Activated naive CD8-positive, alpha-beta T cell (primary cell): Measurements from ENCODE around the gene FOXF2.
"Not testable (repeated sequence)": the region's sequence is repeated elsewhere in the genome, so short reads cannot be mapped to it uniquely, and the experiment has no call there.

Experiments
- H3K27ac Mint-ChIP-seq: one replicate; pipeline ENCODE4 v1.8.0; 2021; ENCODE audit warnings: mixed read lengths
- H3K27me3 Mint-ChIP-seq: one replicate; pipeline ENCODE4 v1.8.0; 2021; ENCODE audit warnings: mixed read lengths
- H3K36me3 Mint-ChIP-seq: one replicate; pipeline ENCODE4 v1.8.0; 2021; ENCODE audit warnings: mixed read lengths
- H3K4me1 Mint-ChIP-seq: one replicate; pipeline ENCODE4 v1.8.0; 2021; ENCODE audit warnings: low read depth, mixed read lengths
- H3K4me3 Mint-ChIP-seq: one replicate; pipeline ENCODE4 v1.8.0; 2021; ENCODE audit warnings: mild to moderate bottlenecking, mixed read lengths
- H3K9me3 Mint-ChIP-seq: one replicate; pipeline ENCODE4 v1.8.0; 2021; ENCODE audit warnings: low read depth, mixed read lengths

The FOXF2 gene

GRCh38 chr6:1389369-1390132 is at the start of gene FOXF2:
Gene FOXF2, plus strand, starts transcription at chr6:1389576. Its CDS starts 372 bp downstream, at chr6:1389948.
- Mint-ChIP-seq H3K36me3 (no peaks in the 10 kb centered on the region), H3K4me1 (peaks cover 29% of the 10 kb centered on the region), H3K9me3 (no peaks in the 10 kb centered on the region), H3K4me3 (peak within 1 kb of the TSS; percentile 85), H3K27ac (no peak within 1 kb of the TSS), H3K27me3 (peaks cover 44% of the 10 kb centered on the region)

GRCh38 chr6:1346101-1346500 is 43.3 kb upstream of the FOXF2 start:
- Mint-ChIP-seq H3K27me3 (peaks cover 41% of the 10 kb centered on the region), H3K27ac (no peak overlapping the region), H3K4me1 (no peaks in the 10 kb centered on the region), H3K4me3 (no peak overlapping the region), H3K9me3 (peaks cover 18% of the 10 kb centered on the region), H3K36me3 (peaks cover 4% of the 10 kb centered on the region)

GRCh38 chr6:1346558-1347091 is 42.8 kb upstream of the FOXF2 start:
- peaks cover 4% of the 10 kb centered on the region for H3K36me3 Mint-ChIP-seq
- peaks cover 41% of the 10 kb centered on the region for H3K27me3 Mint-ChIP-seq
- H3K4me1 Mint-ChIP-seq = no peaks in the 10 kb centered on the region
- no peak overlapping the region for H3K4me3 Mint-ChIP-seq
- H3K9me3 Mint-ChIP-seq = peaks cover 23% of the 10 kb centered on the region
- no peak overlapping the region for H3K27ac Mint-ChIP-seq

- Mint-ChIP-seq H3K27me3 (peaks cover 43% of the 10 kb centered on the region), H3K36me3 (peaks cover 4% of the 10 kb centered on the region), H3K4me3 (no peak overlapping the region), H3K9me3 (peaks cover 26% of the 10 kb centered on the region), H3K4me1 (no peaks in the 10 kb centered on the region), H3K27ac (no peak overlapping the region)
Measured at GRCh38 chr6:1347161-1347560, 42.2 kb upstream of the FOXF2 start.

GRCh38 chr6:1348675-1349074 is 40.7 kb upstream of the FOXF2 start:
- peaks cover 50% of the 10 kb centered on the region for H3K27me3 Mint-ChIP-seq
- H3K36me3 Mint-ChIP-seq = peaks cover 4% of the 10 kb centered on the region
- no peak overlapping the region for H3K27ac Mint-ChIP-seq
- H3K4me3 Mint-ChIP-seq = no peak overlapping the region
- H3K9me3 Mint-ChIP-seq = peaks cover 29% of the 10 kb centered on the region
- H3K4me1 Mint-ChIP-seq = no peaks in the 10 kb centered on the region

GRCh38 chr6:1349655-1350054 is 39.7 kb upstream of the FOXF2 start:
- Mint-ChIP-seq H3K27me3 (peaks cover 50% of the 10 kb centered on the region), H3K36me3 (peaks cover 4% of the 10 kb centered on the region), H3K4me3 (no peak overlapping the region), H3K4me1 (no peaks in the 10 kb centered on the region), H3K9me3 (peaks cover 25% of the 10 kb centered on the region), H3K27ac (no peak overlapping the region)

GRCh38 chr6:1351381-1352008 is 37.9 kb upstream of the FOXF2 start:
- H3K36me3 Mint-ChIP-seq = no peaks in the 10 kb centered on the region
- no peaks in the 10 kb centered on the region for H3K4me1 Mint-ChIP-seq
- H3K27me3 Mint-ChIP-seq = peaks cover 46% of the 10 kb centered on the region
- no peak overlapping the region for H3K4me3 Mint-ChIP-seq
- H3K9me3 Mint-ChIP-seq = peaks cover 18% of the 10 kb centered on the region
- no peak overlapping the region for H3K27ac Mint-ChIP-seq

GRCh38 chr6:1355068-1355467 is 34.3 kb upstream of the FOXF2 start:
- H3K9me3 Mint-ChIP-seq = peaks cover 18% of the 10 kb centered on the region
- H3K4me3 Mint-ChIP-seq, H3K36me3 Mint-ChIP-seq, H3K4me1 Mint-ChIP-seq, H3K27ac Mint-ChIP-seq: not testable (repeated sequence)
- peaks cover 36% of the 10 kb centered on the region for H3K27me3 Mint-ChIP-seq

- peaks cover 28% of the 10 kb centered on the region for H3K27me3 Mint-ChIP-seq
- not testable (repeated sequence) for H3K4me1 Mint-ChIP-seq, H3K36me3 Mint-ChIP-seq, H3K27ac Mint-ChIP-seq, H3K4me3 Mint-ChIP-seq, H3K9me3 Mint-ChIP-seq
Measured at GRCh38 chr6:1361717-1362116, 27.7 kb upstream of the FOXF2 start.

- Mint-ChIP-seq H3K36me3 (no peaks in the 10 kb centered on the region), H3K27ac (no peak overlapping the region), H3K27me3 (peaks cover 27% of the 10 kb centered on the region), H3K9me3 (no peaks in the 10 kb centered on the region), H3K4me3 (no peak overlapping the region), H3K4me1 (no peaks in the 10 kb centered on the region)
Measured at GRCh38 chr6:1362643-1363042, 26.7 kb upstream of the FOXF2 start.

- H3K27me3 Mint-ChIP-seq = peaks cover 30% of the 10 kb centered on the region
- H3K4me1 Mint-ChIP-seq = no peaks in the 10 kb centered on the region
- H3K9me3 Mint-ChIP-seq = no peaks in the 10 kb centered on the region
- no peak overlapping the region for H3K4me3 Mint-ChIP-seq
- no peak overlapping the region for H3K27ac Mint-ChIP-seq
- H3K36me3 Mint-ChIP-seq = no peaks in the 10 kb centered on the region
Measured at GRCh38 chr6:1363298-1363697, 26.1 kb upstream of the FOXF2 start.

GRCh38 chr6:1363729-1364572 is 25.4 kb upstream of the FOXF2 start:
- H3K27ac Mint-ChIP-seq = no peak overlapping the region

GRCh38 chr6:1364791-1365190 is 24.6 kb upstream of the FOXF2 start:
- H3K27ac Mint-ChIP-seq = no peak overlapping the region
- H3K4me1 Mint-ChIP-seq = no peaks in the 10 kb centered on the region
- H3K36me3 Mint-ChIP-seq = no peaks in the 10 kb centered on the region
- peaks cover 7% of the 10 kb centered on the region for H3K9me3 Mint-ChIP-seq
- no peak overlapping the region for H3K4me3 Mint-ChIP-seq
- peaks cover 37% of the 10 kb centered on the region for H3K27me3 Mint-ChIP-seq

More at GRCh38 chr6:1363729-1364572, 25.4 kb upstream of the FOXF2 start:
- no peaks in the 10 kb centered on the region for H3K9me3 Mint-ChIP-seq
- H3K4me3 Mint-ChIP-seq = no peak overlapping the region
- no peaks in the 10 kb centered on the region for H3K4me1 Mint-ChIP-seq
- H3K27me3 Mint-ChIP-seq = peaks cover 36% of the 10 kb centered on the region
- H3K36me3 Mint-ChIP-seq = no peaks in the 10 kb centered on the region

GRCh38 chr6:1365686-1366085 is 23.7 kb upstream of the FOXF2 start:
- H3K4me3 Mint-ChIP-seq = no peak overlapping the region
- H3K27me3 Mint-ChIP-seq = peaks cover 39% of the 10 kb centered on the region
- no peak overlapping the region for H3K27ac Mint-ChIP-seq
- H3K4me1 Mint-ChIP-seq = no peaks in the 10 kb centered on the region
- H3K36me3 Mint-ChIP-seq = no peaks in the 10 kb centered on the region
- H3K9me3 Mint-ChIP-seq = peaks cover 8% of the 10 kb centered on the region

- H3K9me3 Mint-ChIP-seq = peaks cover 8% of the 10 kb centered on the region
- H3K4me1 Mint-ChIP-seq = no peaks in the 10 kb centered on the region
- H3K36me3 Mint-ChIP-seq = no peaks in the 10 kb centered on the region
- H3K4me3 Mint-ChIP-seq = no peak overlapping the region
- no peak overlapping the region for H3K27ac Mint-ChIP-seq
- peaks cover 31% of the 10 kb centered on the region for H3K27me3 Mint-ChIP-seq
Measured at GRCh38 chr6:1367771-1368170, 21.6 kb upstream of the FOXF2 start.
